Fibroblast of peridontal ligament (primary cell): ENCODE measurements around the gene GDNF.
A peak's percentile ranks its signal among the peaks of the same experiment; 100 is the strongest.
"Not testable (repeated sequence)": the region's sequence is repeated elsewhere in the genome, so short reads cannot be mapped to it uniquely, and the experiment has no call there.

Experiments
- DNase-seq: peaks from one replicate; pipeline ENCODE4 v3.0.0-alpha.2; 2010; ENCODE audit errors: extremely low read depth

Gene GDNF

DNA sequence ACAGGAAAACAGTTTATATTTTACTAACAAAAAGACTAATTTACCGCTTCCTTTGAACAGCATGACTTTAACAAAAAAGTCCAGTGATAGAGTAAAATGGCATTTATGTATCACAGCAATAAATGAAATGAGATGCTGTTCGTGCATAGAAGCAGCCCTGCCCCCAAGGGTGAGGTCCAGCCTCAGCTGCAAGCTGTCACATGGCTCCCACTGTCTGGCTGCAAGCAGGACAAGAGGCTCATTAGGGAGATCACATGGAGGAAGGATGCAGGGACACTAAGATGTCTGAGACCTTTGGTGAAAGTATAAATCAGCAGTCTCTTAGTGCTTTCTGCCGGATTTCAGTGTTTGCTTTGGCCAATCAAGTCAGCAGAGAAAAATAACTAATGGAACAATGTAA is 23.0 kb downstream of the GDNF start:
- no peak for DNase-seq

DNA sequence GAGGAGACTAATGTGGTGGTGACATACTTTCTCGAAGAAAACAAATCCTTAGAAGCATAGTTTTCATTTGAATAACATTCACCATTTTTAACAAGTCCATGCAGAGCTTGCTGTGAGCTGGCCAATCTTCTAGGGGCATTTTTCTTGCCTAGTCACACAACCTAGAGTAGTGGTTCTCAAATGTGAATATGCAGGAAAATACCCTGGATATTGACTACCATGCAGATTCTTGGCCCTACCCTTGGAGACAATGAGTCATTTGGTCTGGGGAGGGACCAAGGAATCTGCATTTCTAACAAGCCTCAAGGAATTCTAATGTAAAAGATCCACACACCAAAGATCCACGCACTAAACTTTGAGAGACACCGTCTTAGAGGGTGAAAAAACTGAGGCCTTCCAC is 23.5 kb downstream of the GDNF start:
- no peak for DNase-seq

DNA sequence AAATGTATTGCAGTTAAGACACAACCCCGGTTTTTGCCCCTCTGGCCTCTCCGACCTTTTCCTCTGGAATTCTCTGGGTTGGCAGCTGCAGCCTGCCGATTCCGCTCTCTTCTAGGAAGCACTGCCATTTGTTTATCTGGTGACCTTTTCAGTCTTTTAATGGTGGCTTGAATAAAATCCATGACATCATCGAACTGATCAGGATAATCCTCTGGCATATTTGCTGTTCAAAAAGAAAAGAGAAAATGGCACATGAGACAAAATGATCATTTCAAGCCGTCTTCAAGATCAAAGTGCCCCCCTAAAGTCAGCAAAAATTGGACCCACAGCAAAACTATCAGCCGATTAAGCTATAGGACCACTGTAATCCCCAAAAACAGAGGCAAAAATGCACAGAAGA is 23.9 kb downstream of the GDNF start:
- DNase-seq: no peak

DNA sequence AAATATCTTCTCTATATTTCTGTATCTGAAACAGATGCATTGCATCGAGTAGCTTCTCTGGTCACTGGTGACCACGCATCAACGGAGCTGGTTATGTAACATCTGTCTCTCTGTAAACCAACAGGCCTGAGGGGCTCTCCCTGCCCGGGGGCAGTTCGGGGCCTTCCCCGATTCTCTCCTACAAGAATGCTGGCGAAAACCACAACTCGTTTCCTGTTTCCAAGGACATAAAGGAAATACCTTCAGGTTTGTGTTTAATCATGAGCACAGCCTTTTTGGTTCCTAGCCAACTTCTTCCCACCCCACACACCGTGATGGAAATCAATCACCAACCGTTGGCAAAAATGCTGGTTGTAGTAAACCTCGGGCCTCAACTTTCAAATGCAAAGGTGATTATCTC is 25.1 kb downstream of the GDNF start:
- DNase-seq: no peak

DNA sequence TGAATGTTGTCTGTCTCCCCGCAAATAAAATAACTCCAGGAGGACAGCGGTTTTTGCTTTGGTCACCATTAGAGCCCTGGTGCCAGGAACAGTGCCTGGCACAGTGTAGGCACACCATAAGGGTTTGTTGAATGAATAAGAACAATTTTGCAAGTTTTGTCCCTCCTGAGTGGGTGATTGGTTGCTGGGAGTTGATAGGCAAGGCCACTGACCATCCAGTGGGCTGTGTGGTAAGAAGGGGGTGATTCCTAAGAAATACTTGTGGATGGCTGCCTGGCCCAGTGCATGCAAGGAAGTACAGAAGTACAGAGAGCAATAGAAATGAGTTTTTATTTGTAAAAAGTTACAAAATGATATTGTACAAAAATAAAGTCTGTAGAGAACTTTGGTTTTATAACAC is 27.5 kb downstream of the GDNF start:
- DNase-seq: no peak

DNA sequence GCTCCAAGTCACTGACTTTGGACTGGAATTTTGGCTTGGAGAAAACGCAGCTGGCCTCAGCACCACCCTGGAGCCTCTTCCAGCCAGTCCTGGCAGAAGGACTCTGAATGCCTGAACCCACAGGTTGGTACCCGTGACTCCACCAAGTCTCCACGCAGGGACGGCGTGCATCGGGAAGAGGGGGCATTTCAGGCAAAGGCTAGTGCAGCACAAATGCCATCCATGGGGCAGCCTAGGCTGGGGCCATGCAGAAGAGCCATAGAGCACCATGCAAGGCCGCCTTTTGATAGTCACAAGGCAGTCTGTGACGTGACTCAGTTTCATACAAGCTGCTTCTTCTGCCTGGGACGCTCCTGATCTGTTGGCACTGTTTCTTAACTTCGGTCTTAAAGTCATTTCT is 28.0 kb downstream of the GDNF start:
- DNase-seq: no peak

DNA sequence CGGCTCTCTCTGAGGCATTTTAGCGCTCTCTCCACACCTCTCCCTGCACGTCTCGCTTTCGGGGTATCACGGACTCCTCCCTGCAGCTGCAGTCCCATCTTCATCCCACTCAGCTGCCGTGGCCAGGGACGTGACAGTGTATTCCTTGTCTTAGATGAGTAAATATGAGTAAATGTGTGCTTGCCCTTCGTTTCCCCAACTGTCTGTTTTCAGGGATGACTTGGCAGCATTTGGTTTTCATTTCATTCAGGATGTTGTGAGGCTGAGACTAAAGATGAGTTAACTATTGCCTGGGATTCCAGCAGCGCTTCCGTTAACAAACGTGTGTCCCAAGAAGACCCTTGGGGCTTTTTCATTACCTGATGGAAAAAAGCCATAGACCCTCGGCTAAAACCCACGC is 29.5 kb downstream of the GDNF start:
- DNase-seq: peak; percentile 71

DNA sequence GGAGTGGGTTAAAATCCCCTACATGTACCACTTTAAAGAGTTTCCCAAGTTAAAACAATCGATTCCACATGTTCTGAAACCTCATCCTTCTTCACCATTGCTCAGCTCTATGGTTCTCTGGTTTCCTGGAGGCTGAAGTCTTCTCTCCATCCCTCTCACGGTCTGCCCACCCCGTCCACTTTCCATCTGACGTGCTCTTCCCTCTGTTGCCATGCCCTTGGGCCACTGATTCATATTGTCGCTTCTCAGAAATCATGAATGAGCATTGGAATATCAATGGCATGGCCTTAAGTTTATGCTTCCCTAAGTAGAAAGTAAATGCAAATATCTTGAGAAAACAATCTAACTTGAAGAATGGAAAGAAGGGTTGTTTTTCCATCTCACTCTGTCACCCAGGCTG is 30.9 kb downstream of the GDNF start:
- DNase-seq: no peak

DNA sequence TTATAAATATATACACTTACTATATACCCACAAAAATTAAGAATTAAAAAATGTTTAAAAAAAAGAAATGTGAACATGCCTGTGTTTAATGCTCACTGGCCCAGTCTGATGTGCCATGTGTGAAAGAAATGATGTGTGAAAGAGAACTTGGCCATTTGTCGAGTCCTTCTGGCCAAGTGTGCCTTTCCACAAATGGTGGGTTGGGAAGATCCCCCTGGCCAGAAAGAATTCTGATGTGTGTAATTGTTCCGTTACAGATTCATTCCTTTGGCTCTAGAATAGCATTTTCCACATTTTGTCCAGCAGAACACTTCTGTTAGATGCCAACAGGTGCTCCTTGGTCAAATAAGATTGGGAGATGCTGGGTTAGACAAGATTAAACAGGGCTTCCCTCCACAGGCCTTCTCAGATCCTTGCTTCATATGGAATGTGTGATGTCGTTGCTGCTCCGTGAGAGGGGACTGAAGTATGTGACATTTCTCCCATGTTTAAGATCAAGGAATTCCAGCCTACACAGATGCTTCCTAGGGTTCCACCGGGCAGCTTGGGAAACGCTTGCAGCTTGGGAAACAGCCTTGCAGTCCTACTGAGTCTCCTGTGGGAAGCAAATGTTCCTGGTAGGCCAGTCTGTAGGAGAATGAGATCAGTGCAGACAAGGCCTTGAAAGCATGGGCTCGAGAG is 32.1 kb downstream of the GDNF start:
- no peak for DNase-seq

DNA sequence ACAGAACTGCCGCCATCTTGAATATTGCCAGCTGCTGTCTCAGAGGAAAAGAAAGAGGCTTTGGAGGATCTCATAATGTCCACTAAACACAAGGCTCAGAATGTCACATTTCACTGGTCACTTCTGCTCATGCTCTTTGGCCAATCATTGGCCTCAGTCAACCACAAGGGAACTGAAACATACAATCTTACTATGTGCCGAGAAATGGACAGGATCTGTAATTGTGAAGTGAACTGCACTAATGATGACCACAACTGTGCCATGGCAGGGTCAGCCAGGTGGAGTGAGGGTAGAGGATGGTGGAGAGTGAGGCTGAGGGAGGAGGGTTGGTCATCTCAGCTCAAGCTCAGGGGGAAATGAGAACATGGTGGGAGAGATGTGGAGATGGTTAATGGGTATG is 32.8 kb downstream of the GDNF start:
- no peak for DNase-seq

DNA sequence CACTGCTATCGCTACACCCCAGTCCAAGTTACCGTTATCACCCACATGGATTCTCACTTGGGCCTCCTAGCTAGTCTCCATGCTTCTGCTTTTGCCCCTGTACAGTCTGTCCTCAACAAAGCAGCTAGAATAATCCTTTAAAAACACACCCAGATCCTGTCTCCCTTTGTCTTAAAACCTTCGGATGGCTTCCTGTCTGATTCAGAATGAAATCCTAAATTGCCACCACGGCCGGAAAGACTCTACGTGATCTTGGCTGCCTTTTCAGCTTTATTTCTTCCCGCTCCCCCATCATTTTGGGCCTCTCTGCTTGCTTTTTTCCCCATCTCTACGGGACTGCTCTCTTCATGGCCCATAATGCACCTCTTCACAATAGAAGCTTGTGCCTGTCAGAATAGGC is 33.4 kb downstream of the GDNF start:
- DNase-seq: no peak

DNA sequence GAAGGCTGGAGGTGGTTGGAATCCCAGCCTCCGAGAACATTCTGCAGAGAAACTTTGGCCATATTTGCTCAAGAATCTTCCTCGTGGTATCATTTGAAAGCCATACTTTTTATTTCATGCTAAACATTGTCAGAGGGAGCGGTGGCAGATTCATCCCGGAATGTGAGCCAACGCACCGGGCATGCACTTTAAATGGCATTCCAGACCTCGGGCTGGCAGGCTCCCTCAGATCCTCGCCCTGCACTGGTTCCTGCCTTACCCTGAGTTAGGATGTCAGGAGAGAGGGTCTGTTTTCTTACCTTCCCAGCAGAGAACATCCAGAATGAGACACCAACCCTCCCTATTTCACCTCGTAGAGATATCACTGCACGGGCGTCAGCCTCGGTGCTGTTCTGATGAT is 33.8 kb downstream of the GDNF start:
- no peak for DNase-seq

DNA sequence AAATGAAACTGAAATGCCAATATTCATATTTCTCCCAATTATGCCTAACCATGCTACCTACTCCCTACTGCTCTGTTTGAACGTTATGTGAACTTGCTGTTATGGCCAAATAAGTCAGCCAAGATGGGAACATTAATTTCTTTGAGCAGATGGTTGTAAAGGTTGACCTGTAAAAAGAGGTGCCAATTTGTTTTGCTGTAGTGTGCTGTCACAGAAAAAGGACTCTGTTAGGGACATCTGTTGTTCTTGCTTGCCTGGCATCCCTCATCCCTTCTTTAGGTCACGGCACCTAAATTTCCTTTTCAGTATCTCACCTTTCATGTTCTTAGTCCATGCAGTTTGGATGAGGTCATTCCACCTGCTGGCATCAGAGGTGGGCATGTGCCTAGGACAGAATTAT is 35.4 kb downstream of the GDNF start:
- no peak for DNase-seq

DNA sequence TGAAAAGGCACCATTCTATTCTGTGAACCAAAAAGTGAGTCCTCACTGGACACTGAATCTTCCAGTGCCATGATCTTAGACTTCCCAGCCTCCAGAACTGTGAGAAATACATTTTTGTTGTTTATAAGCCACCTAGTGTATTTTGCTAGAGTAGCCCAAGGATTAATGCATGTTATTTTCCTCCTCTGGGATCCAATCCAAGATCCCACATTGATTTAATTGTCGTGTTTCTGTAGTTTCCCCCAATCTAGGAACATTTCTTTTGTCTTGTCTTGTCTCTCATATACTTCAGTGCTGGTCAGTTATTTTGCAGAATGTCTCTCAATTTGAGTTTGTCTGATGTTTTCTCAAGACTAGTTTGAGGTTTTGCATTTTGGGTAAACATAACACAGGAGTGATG is 36.4 kb downstream of the GDNF start:
- no peak for DNase-seq

DNA sequence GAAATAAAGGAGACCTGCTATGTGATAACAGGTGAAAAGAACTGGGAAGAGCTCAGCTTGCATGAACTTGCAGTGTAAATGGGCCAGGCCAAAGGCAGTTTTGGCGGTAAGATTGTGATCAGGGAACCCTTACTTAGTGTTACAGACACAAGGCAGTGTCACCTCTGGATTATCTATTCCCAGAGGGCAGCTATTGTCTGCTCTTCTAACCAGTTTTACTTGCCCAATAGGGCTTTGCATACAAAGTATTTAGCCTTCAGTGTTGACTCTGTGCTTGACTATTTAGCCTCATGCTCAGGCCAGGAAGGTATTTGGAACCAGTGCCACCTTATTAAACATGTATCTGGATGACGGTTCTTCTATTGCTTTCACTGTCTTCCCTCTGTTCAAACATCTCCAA is 38.3 kb downstream of the GDNF start:
- DNase-seq: no peak

DNA sequence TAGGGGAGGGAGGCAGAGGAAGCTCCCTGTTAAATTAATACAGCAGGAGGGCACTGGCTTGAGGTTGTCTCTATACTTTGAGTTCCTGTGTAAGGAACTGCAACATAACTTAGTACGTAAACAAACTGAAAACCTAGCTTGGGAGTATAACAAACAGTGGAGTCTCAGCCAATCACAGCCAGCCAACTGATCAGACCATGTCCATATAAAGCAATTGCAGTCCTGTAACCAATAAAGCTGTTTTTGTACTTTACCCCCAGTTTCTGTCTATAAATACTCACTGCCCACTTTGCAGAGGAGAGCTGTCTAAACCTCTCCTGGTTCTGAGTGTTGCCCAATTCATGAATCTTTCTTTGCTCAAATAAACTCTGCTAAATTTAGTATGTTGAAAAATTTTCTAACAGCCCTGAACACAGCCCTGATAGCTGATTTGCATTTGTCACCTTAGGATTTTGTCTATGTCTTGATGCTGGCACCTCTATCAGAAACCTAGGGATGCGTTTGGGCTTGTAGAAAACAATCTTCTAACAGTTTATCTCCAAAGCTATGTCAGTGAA is 39.9 kb downstream of the GDNF start:
- no peak for DNase-seq

DNA sequence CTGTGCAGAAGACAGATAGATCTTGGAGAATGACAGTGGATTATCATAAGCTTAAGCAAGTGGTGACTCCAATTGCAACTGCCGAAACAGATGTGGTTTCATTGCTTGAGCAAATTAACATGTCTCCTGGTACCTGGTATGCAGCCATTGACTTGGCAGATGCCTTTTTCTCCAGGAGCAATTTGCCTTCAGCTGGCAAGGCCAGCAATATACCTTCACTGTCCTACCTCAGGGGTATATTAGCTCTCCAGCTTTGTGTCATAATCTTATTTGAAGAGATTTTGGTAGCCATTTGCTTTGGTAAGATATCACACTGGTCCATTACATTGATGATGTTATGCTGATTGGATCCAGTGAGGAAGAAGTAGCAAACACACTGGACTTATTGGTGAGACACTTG is 43.4 kb downstream of the GDNF start:
- not testable (repeated sequence) for DNase-seq

DNA sequence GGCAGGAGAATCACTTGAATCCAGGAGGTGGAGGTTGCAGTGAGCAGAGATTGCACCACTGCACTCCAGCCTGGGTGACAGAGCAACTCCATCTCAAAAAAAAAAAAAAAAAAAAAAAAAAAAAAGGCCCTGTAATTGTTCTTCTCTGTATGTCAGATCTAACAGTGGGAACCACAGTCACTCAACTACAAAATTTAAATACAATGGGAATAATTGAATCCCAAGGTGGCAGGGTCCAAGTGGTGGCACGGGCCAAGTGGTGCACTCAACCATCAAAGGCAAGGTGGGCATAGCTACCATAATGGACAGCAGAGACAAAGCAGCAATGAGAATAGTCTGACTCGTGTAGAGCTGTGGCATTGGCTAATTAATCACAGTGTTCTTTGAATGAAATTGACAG is 44.5 kb downstream of the GDNF start:
- not testable (repeated sequence) for DNase-seq

DNA sequence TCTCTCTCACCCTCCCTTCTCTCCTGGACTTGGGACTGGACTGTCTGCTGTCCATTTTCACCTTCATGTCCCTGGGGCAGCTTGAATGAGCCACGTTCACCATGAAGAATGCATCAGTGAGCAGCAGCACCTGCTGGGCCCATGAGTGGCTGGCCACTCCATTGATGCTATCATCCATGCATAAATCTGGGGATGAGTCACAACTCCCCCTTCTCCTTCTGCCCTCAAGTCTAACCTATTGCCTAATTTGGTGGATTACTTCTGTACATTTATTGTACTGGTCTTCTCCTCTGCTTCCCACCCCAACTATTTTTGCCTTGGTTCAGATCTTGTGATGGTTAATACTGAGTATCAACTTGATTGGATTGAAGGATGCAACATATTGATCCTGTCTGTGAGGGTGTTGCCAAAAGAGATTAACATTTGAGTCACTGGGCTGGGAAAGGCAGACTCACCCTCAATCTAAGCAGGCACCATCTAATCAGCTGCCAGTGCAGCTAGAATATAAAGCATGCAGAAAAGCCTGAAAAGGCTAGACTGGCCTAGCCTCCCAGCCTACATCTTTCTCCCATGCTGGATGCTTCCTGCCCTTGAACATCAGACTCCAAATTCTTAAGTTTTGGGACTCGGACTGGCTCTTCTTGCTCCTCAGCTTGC is 46.7 kb downstream of the GDNF start:
- peak; percentile 55 for DNase-seq

DNA sequence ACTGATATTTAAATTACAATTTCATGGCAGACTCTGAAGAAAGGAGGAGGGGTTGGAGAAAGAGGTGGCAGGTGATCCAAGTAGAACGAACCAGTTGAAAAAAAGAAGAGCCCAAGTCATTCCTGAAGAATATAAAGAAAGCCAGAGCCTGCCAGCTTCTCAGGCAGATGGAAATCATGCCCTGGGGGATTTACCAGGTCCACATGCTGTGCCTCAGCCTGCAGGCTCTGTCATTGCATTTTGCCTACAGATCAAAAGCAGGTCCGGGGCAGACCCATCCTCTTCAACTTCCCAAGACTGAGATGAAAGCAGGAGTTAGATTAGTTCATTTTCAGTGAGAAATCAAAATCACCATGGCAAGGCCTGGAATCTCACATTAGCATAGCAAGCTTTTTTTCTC is 48.5 kb downstream of the GDNF start:
- no peak for DNase-seq

DNA sequence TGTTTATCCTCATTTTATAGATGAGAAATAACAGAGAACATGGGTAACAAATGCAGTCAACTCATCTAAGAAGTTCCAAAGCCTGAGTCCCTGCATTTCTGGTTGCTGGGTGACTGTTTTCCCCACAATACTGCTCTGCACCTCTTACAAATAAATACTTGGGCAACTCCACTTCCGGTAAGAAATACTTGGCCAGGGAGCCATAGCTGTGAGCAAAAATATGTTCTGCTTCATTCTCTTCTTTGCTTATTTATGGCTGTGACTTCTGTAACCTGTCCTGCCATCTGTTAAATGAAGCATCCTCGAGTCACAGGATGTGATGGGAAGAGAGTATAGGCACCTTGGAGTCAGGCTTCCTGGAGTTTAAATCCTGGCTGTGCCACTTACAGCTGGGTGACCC is 49.9 kb downstream of the GDNF start:
- DNase-seq: peak; percentile 73

DNA sequence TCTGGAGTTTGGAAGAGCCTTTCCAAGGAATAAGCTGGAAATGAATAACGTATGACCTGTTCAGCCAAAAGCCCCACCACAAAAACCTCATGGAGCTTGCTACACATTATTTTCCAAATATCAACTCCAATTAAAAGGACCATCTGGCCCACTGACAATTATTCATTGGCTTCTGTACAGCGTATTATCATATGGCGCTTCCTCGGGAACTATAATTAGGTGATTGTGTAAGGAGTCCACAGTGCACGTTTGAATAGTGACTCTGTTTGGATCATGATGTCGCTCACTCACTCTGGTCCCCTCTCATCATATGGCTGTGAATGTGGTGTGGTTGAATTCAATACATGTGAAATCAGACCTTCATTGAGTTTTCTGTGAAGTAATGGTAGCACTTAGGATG is 52.1 kb downstream of the GDNF start:
- peak; percentile 72 for DNase-seq

DNA sequence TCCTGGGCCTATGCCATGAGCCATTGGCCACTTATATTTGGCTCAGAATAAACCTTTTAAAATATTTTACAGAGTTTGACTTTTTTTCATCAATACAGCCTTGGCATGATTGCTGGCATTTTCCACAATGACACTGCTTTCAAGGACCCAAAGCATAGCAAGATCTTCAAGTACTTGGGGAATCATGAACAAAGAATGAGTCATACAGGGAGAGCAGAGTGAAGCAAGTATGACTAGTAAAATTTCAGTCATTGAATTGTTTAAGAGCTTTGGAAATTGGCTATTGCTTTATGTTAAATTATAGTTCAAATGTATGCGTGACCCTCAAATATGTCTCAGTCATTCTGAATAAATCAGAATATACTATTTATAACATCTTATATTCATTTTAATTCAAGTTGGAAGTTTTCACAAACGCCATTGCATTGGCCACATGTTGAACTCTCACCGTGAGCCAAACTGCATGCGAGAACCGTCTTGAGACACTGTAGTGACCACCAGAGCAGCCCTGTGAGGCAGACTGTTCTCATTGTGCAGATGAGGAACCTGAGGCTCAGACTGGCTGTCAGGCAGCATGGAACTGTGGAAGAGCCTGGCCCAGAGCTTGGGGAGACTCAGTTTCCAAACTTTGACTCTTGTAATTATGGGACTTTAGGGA is 52.9 kb downstream of the GDNF start:
- peak; percentile 83 for DNase-seq
